Ectodermal cell (in vitro differentiated cells): ENCODE results near the gene RAPGEF2.
"Not testable (repeated sequence)": the region's sequence is repeated elsewhere in the genome, so short reads cannot be mapped to it uniquely, and the experiment has no call there.

Experiments used
- H3K27ac ChIP-seq: 2 replicates; pipeline ENCODE4 v1.7.0; 2013; ENCODE audit warnings: mild to moderate bottlenecking, low read depth, low read length; ENCODE audit not compliant: insufficient read depth, poor library complexity, severe bottlenecking
- H3K27me3 ChIP-seq: 2 replicates; pipeline ENCODE4 v1.7.0; 2013; ENCODE audit warnings: mild to moderate bottlenecking, low read length; ENCODE audit not compliant: insufficient read depth, control insufficient read depth, poor library complexity, severe bottlenecking
- H3K36me3 ChIP-seq: one replicate; pipeline ENCODE4 v1.7.0; 2013; ENCODE audit warnings: low read length; ENCODE audit not compliant: control insufficient read depth, insufficient read depth
- H3K4me1 ChIP-seq: one replicate; pipeline ENCODE4 v1.7.0; 2013; ENCODE audit warnings: low read length; ENCODE audit not compliant: control insufficient read depth, insufficient read depth
- H3K4me3 ChIP-seq: 2 replicates; pipeline ENCODE4 v1.7.0; 2013; ENCODE audit warnings: low read depth, low read length, control low read depth; ENCODE audit not compliant: insufficient read depth
- H3K9me3 ChIP-seq: 2 replicates; pipeline ENCODE4 v1.7.0; 2013; ENCODE audit warnings: mild to moderate bottlenecking, low read length, moderate library complexity; ENCODE audit not compliant: control insufficient read depth
- WGBS, 2 experiments: methylation state at CpG; one replicate each; pipeline ENCODE4 v1.1.7; 2013; ENCODE audit warnings: missing lambda C conversion rate in 2 of 2; 5-methylcytosine and 5-hydroxymethylcytosine counted together

Gene RAPGEF2

DNA sequence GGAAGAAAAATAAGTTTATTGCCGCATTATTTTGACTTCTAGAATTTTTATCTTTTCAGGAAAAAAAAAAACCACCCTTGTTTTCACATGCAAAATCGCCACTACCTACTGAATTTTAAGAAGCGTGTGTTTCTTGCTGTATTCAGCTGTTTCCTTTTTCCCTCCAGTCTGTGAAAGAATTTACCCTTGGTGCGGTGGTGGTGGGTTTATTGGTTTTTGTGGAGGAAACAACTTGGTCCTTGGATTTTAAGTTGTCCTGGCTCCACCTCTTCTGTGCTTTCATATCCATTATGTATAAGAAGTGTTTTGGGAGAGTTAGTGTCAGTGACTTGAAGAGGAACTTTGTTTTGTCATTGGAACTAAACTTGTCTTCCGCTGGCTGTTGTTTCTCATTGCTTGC, 8.1 kb downstream of the RAPGEF2 start:
- no peak overlapping the region for H3K27ac ChIP-seq
- H3K4me3 ChIP-seq: no peak overlapping the region
- WGBS, 2 experiments: 83 to 94% methylated on average over 2 to 5 of the region's 5 CpGs
- no peaks in the 10 kb centered on the region for H3K27me3 ChIP-seq
- peaks cover 5% of the 10 kb centered on the region for H3K4me1 ChIP-seq
- no peaks in the 10 kb centered on the region for H3K9me3 ChIP-seq
- no peaks in the 10 kb centered on the region for H3K36me3 ChIP-seq

DNA sequence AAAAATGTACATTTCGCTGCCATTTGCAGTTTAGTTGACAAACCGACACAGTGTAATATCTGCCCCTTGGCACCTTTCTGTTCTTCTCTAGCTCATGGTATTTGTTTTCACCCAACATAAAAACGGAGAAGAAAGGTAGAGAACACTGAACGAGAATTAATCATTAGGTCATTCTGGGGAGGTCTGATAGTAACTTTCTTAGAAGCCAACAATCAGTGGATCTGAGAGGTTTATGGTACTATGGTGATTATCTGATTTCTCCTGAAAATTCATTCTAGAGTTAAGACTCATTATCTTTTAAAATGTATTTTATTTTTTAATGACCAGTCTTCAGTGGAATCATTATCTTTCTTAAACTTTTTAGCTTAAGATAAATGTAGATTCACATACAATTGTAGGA, 8.5 kb downstream of the RAPGEF2 start:
- 91% methylated on average over 4 of the region's 4 CpGs for WGBS, 2 experiments
- Histone ChIP-seq H3K27me3 (no peaks in the 10 kb centered on the region), H3K9me3 (no peaks in the 10 kb centered on the region), H3K36me3 (no peaks in the 10 kb centered on the region), H3K4me3 (no peak overlapping the region), H3K4me1 (peaks cover under 1% of the 10 kb centered on the region), H3K27ac (no peak overlapping the region)

DNA sequence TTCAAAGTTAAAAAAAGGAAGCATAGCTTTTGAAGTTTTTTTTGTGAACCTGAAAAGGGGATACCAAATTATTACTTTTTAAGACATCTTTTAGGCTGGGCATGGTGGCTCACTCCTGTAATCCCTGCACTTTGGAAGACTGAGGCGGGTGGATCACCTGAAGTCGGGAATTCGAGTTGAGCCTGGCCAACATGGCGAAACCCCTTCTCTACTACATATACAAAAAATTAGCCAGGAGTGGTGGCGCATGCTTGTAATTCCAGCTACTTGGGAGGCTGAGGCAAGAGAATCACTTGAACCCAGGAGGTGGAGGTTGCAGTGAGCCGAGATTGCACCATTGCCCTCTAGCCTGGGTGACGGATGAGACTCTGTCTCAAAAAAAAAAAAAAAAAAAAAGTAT, 10.5 kb downstream of the RAPGEF2 start:
- not testable (repeated sequence) for H3K27me3 ChIP-seq, H3K36me3 ChIP-seq, H3K4me3 ChIP-seq, H3K9me3 ChIP-seq, H3K4me1 ChIP-seq, H3K27ac ChIP-seq
- 93 to 94% methylated on average over 6 of the region's 7 CpGs for WGBS, 2 experiments

DNA sequence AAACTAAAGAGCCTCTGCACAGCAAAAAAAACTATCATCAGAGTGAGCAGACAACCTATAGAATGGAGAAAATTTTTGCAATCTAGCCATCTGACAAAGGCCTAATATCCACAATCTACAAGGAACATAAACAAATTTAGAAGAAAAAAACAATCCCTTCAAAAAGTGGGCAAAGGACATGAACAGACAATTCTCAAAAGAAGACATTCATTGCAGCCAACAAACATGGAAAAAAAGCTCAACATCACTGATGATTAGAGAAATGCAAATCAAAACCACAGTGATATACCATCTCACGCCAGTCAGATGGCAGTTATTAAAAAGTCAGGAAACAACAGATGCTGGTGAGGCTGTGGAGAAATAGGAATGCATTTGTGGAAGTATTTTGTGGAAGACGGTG, 13.2 kb downstream of the RAPGEF2 start:
- H3K27me3 ChIP-seq: not testable (repeated sequence)
- WGBS, 2 experiments: 91 to 100% methylated on average over 2 of the region's 2 CpGs

DNA sequence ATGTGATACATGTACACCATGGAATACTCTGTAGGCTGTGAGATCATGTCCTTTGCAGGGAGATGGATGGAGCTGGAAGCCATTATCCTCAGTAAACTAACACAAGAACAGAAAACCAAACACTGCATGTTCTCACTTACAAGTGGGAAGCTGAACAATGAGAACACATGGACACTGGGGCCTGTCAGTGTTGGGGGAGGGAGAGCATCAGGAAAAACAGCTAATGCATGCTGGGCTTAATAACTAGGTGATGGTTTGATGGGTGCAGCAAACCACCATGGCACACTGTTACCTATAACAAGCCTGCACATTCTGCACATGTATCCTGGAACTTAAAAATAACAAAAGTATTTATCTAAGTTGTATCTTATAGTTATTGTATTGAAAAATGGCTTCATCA, 13.8 kb downstream of the RAPGEF2 start:
- H3K36me3 ChIP-seq, H3K9me3 ChIP-seq, H3K27ac ChIP-seq, H3K4me3 ChIP-seq, H3K27me3 ChIP-seq, H3K4me1 ChIP-seq: not testable (repeated sequence)

More for the DNA sequence above, 13.2 kb downstream of the RAPGEF2 start:
- not testable (repeated sequence) for H3K4me3 ChIP-seq, H3K9me3 ChIP-seq, H3K36me3 ChIP-seq, H3K27ac ChIP-seq, H3K4me1 ChIP-seq

DNA sequence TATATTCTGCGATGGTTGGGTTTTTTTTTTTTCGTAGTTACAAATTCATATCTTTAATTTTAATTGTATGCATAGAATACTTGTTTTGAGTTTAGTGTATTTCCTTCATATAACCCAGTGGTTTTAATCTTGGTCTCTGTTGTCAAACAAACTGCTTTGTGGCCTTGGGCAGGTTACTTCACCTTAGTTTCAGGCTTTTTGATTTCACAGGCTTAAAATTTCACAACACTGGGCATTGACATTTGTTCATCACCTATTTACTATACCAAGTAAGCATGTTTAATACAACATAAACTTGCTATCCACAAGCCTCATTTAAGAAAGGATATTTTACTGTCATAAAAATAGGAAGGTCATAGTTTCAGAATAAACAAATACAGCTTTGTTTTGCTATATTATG, 14.7 kb downstream of the RAPGEF2 start:
- WGBS, 2 experiments: no CpG with 5 or more reads among the region's 2 CpGs
- Histone ChIP-seq H3K36me3 (no peaks in the 10 kb centered on the region), H3K27me3 (no peaks in the 10 kb centered on the region), H3K4me3 (no peak overlapping the region), H3K27ac (no peak overlapping the region), H3K4me1 (no peaks in the 10 kb centered on the region), H3K9me3 (no peaks in the 10 kb centered on the region)

DNA sequence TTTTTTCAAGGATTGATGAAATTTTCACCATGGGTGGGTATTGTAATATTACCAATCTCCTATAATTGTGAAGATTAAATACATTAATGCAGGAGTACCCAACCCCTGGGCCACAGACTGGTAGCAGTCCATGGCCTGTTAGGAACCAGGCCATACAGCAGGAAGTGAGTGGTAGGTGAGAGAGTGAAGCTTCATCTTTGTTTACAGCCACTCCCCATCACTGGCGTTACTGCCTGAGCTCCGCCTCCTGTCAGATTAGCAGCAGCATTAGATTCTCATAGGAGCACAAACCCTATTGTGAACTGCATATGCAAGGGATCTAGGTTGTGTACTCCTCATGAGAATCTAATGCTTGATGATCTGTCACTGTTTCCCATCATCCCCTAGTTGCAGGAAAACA, 15.1 kb downstream of the RAPGEF2 start:
- Histone ChIP-seq H3K36me3 (no peaks in the 10 kb centered on the region), H3K27me3 (no peaks in the 10 kb centered on the region), H3K4me3 (no peak overlapping the region), H3K27ac (no peak overlapping the region), H3K9me3 (no peaks in the 10 kb centered on the region), H3K4me1 (no peaks in the 10 kb centered on the region)
- 93 to 95% methylated on average over 2 of the region's 2 CpGs for WGBS, 2 experiments

DNA sequence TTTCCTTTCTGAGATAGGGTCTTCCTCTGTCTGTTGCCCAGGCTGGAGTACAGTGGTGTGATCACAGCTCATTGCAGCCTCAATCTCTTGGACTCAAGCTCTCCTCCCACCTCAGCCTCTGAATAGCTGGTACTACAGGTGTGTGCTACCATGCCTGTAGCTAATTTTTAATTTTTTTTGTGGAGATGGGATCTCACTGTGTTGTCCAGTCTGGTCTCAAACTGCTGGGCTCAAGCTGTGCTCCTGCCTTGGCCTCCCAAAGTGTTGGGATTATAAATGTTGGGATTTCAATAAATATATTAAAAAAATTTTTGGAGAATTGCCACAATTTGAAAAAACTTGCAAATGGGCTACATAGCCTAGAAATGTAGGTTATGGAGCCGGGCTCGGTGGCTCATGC, 18.5 kb downstream of the RAPGEF2 start:
- 90% methylated on average over 2 of the region's 2 CpGs for WGBS, 2 experiments
- H3K4me3 ChIP-seq: no peak overlapping the region

DNA sequence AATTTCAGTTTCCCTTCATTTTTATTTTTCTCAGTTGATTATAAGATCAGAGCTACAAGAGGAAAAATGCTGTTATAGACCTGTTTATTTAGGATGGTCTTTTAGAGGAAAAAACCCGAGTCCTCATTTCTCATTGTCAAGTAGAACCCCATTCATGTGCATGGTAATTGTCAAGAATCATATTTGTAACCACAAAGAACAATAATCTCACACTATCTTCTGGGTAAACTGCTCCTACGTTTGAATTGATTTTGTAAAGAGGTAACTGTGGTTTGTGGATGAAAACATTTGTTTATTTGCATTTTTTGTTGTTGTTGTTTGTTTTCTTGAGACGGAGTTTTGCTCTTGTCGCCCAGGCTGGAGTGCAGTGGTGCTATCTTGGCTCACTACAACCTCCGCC, 23.8 kb downstream of the RAPGEF2 start:
- Histone ChIP-seq H3K9me3 (no peaks in the 10 kb centered on the region), H3K4me3 (no peak overlapping the region), H3K36me3 (no peaks in the 10 kb centered on the region), H3K27ac (no peak overlapping the region), H3K4me1 (no peaks in the 10 kb centered on the region), H3K27me3 (no peaks in the 10 kb centered on the region)
- 90 to 94% methylated on average over 5 of the region's 5 CpGs for WGBS, 2 experiments

More for the DNA sequence above, 18.5 kb downstream of the RAPGEF2 start:
- no peaks in the 10 kb centered on the region for H3K36me3 ChIP-seq
- H3K9me3 ChIP-seq: no peaks in the 10 kb centered on the region
- H3K27ac ChIP-seq: no peak overlapping the region
- H3K27me3 ChIP-seq: no peaks in the 10 kb centered on the region
- H3K4me1 ChIP-seq: no peaks in the 10 kb centered on the region

DNA sequence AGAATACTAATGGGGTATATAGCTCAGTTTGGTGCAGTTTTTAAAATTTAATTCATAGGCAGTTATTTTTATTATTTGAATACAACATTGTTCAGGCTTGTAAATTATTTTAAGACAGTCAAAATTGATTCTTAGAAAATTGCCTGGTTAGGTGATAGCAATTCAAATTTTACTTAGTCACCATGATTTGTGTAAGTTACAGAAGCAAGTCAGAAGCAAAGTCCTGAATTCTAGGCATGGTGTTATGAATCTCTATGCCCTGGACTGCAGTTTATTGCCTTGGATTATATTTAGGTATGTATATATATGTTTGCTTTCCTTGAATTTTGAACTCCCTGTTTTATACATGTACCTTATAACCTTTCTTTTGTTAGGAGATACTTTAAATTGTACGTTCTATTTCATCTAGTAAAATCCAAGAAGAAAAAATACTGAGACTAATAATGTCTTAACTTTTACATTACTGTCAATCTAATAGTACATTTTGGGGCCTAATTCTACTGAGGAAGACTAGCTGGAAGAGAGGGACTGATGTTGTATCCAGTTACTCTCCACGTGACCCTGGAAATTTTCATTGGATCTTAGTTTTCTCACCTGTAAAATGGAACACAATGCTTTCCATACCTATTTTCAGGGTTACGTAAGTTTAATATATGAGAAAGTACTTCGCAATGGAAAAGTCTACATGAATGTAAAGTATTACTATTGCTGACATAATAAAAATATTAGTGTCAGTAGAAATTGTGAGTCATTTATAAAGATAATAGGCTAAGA, 25.1 kb downstream of the RAPGEF2 start:
- WGBS, 2 experiments: 82 to 90% methylated on average over 1 to 2 of the region's 4 CpGs
- H3K4me3 ChIP-seq: no peak overlapping the region
- no peak overlapping the region for H3K27ac ChIP-seq
- no peaks in the 10 kb centered on the region for H3K9me3 ChIP-seq
- H3K27me3 ChIP-seq: no peaks in the 10 kb centered on the region
- H3K4me1 ChIP-seq: no peaks in the 10 kb centered on the region
- no peaks in the 10 kb centered on the region for H3K36me3 ChIP-seq
